Mammary epithelial cell (primary cell): ENCODE measurements around the gene TUBA1B.

Experiments
- EZH2 ChIP-seq: IDR thresholded peaks from 2 replicates; pipeline ENCODE4 v1.6.1; 2012; ENCODE audit warnings: low read length, inconsistent platforms, borderline replicate concordance
- TF ChIP-seq, protein P1 (sequence below), 2 donors: IDR thresholded peaks in 1 of 2; conservative IDR thresholded peaks in 1 of 2; 2 replicates each; pipeline ENCODE4 v1.5.1; 2011 to 2012; ENCODE audit warnings: inconsistent platforms in 2 of 2, low read length in 2 of 2, mild to moderate bottlenecking in 2 of 2, control low read depth in 1 of 2, low read depth in 1 of 2; ENCODE audit not compliant: insufficient read depth in 1 of 2; ENCODE audit errors: extremely low read depth in 1 of 2

DNA sequence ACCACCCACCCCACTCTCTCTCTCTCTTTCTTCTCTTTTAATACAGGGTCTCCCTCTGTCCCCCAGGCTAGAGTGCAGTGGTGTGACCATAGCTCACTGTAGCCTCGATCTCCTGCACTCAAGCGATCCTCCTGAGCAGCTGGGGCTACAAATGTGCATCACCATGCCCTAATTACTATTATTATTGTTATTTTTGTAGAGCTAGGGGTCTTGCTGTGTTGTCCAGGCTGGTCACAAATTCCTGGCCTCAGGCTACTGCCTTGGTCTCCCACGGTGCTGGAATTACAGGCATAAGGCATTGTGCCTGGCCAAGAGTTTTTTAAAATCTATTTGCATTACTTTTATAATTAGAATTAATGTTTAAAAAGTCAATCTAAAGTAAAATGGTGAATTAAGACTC lies 23.0 kb upstream of the TUBA1B start:
- TF ChIP-seq, protein P1, sequence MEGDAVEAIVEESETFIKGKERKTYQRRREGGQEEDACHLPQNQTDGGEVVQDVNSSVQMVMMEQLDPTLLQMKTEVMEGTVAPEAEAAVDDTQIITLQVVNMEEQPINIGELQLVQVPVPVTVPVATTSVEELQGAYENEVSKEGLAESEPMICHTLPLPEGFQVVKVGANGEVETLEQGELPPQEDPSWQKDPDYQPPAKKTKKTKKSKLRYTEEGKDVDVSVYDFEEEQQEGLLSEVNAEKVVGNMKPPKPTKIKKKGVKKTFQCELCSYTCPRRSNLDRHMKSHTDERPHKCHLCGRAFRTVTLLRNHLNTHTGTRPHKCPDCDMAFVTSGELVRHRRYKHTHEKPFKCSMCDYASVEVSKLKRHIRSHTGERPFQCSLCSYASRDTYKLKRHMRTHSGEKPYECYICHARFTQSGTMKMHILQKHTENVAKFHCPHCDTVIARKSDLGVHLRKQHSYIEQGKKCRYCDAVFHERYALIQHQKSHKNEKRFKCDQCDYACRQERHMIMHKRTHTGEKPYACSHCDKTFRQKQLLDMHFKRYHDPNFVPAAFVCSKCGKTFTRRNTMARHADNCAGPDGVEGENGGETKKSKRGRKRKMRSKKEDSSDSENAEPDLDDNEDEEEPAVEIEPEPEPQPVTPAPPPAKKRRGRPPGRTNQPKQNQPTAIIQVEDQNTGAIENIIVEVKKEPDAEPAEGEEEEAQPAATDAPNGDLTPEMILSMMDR (conservative IDR thresholded peaks at IDR 0.05 in 1 of 2, IDR thresholded peaks at IDR 0.05 in 1 of 2; ENCODE audit: extremely low read depth in 1 of 2, insufficient read depth in 1 of 2, low read depth in 1 of 2, low read length in 2 of 2): no peak
- no peak for TF ChIP-seq EZH2
